Non-pigmented ciliary epithelial cell (primary cell): Measurements from ENCODE around the gene CACNA1E.
"Not testable (repeated sequence)": the region's sequence is repeated elsewhere in the genome, so short reads cannot be mapped to it uniquely, and the experiment has no call there.

Experiments
- DNase-seq: peaks from one replicate; pipeline ENCODE4 v3.0.0-alpha.2; 2010; ENCODE audit warnings: low read depth

The CACNA1E gene

GRCh38 chr1:181517181-181517875, 34.0 kb downstream of the CACNA1E start:
- no peak for DNase-seq

GRCh38 chr1:181518152-181518551, 34.8 kb downstream of the CACNA1E start:
- DNase-seq, result no peak

GRCh38 chr1:181522864-181523263, 39.5 kb downstream of the CACNA1E start:
- no peak for DNase-seq

GRCh38 chr1:181525104-181525721, 41.9 kb downstream of the CACNA1E start:
- no peak for DNase-seq

GRCh38 chr1:181528241-181528640, 44.9 kb downstream of the CACNA1E start:
- not testable (repeated sequence) for DNase-seq

GRCh38 chr1:181531441-181531840, 48.1 kb downstream of the CACNA1E start:
- no peak for DNase-seq

GRCh38 chr1:181531951-181532600, 48.8 kb downstream of the CACNA1E start:
- no peak for DNase-seq

- no peak for DNase-seq
Observed at GRCh38 chr1:181538836-181539235, 55.5 kb downstream of the CACNA1E start.

GRCh38 chr1:181541458-181541857, 58.1 kb downstream of the CACNA1E start:
- no peak for DNase-seq

- no peak for DNase-seq
Observed at GRCh38 chr1:181541947-181542346, 58.6 kb downstream of the CACNA1E start.

GRCh38 chr1:181542406-181542805, 59.1 kb downstream of the CACNA1E start:
- not testable (repeated sequence) for DNase-seq

- no peak for DNase-seq
Observed at GRCh38 chr1:181545395-181545794, 62.1 kb downstream of the CACNA1E start.

- no peak for DNase-seq
Observed at GRCh38 chr1:181548497-181548896, 65.2 kb downstream of the CACNA1E start.

- DNase-seq, result no peak
Observed at GRCh38 chr1:181551249-181551648, 67.9 kb downstream of the CACNA1E start.

GRCh38 chr1:181551754-181552153, 68.4 kb downstream of the CACNA1E start:
- DNase-seq, result no peak

GRCh38 chr1:181554465-181554864, 71.1 kb downstream of the CACNA1E start:
- no peak for DNase-seq

- no peak for DNase-seq
Observed at GRCh38 chr1:181556631-181557030, 73.3 kb downstream of the CACNA1E start.

- DNase-seq, result no peak
Observed at GRCh38 chr1:181557313-181557712, 74.0 kb downstream of the CACNA1E start.

GRCh38 chr1:181558416-181558815, 75.1 kb downstream of the CACNA1E start:
- DNase-seq, result no peak

GRCh38 chr1:181559142-181559541, 75.8 kb downstream of the CACNA1E start:
- DNase-seq, result no peak

- DNase-seq, result no peak
Observed at GRCh38 chr1:181562395-181562794, 79.1 kb downstream of the CACNA1E start.

GRCh38 chr1:181568736-181569135, 85.4 kb downstream of the CACNA1E start:
- no peak for DNase-seq

GRCh38 chr1:181577475-181577874, 94.2 kb downstream of the CACNA1E start:
- no peak for DNase-seq
